HepG2 (cell line): ENCODE results near the gene PRM3. TPM values are rescaled to one million over a fixed set of nuclear protein-coding genes. Genes with fewer than 3 reads are reported as not detected.
A peak's percentile ranks its signal among the peaks of the same experiment; 100 is the strongest.

Experiments
- ATF1 ChIP-seq: IDR thresholded peaks from 2 replicates; pipeline ENCODE4 v1.6.1; 2016; ENCODE audit warnings: mild to moderate bottlenecking, control low read depth
- CEBPZ ChIP-seq: IDR thresholded peaks from 2 replicates; pipeline ENCODE4 v1.6.1; 2012; ENCODE audit warnings: low read length, improper control_type of control experiment
- CHD4 ChIP-seq: fragments of 200-600 bp; sonication (generic); IDR thresholded peaks from 2 replicates; pipeline ENCODE4 v1.7.0; 2017; ENCODE audit warnings: mild to moderate bottlenecking, low read length, borderline replicate concordance
- KAT7 ChIP-seq: IDR thresholded peaks from 2 replicates; pipeline ENCODE4 v1.6.1; 2018; ENCODE audit warnings: borderline replicate concordance, missing compliant biosample characterization
- KAT8 ChIP-seq: IDR thresholded peaks from 2 replicates; pipeline ENCODE4 v1.6.1; 2016; ENCODE audit warnings: missing genetic modification reagents, missing compliant biosample characterization
- MBD4 ChIP-seq: IDR thresholded peaks from 2 replicates; pipeline ENCODE4 v1.6.1; 2012; ENCODE audit warnings: low read length, inconsistent platforms, borderline replicate concordance
- NONO ChIP-seq, 2 experiments: fragments of 450-650 bp in 1 of 2; sonication (generic) in 1 of 2; formaldehyde crosslinking in 1 of 2; IDR thresholded peaks in 1 of 2; conservative IDR thresholded peaks in 1 of 2; 2 replicates each; pipeline versions ENCODE4 v1.6.1 to v1.8.0; 2017 to 2022; ENCODE audit warnings: mild to moderate bottlenecking in 1 of 2, missing genetic modification reagents in 1 of 2, moderate library complexity in 1 of 2
- NR2F2 ChIP-seq: IDR thresholded peaks from 2 replicates; pipeline ENCODE4 v1.6.1; 2012; ENCODE audit warnings: low read depth, inconsistent platforms, borderline replicate concordance
- SRSF1 ChIP-seq: fragments of 200-400 bp; formaldehyde crosslinking; optimal IDR thresholded peaks from 2 replicates; pipeline ENCODE3; 2017; ENCODE audit warnings: mild to moderate bottlenecking, low read depth, low read length, moderate library complexity
- ZBED4 ChIP-seq: sonication (generic); formaldehyde crosslinking; IDR thresholded peaks from 2 replicates; pipeline ENCODE4 v1.4.0; 2020; ENCODE audit warnings: missing genetic modification reagents, borderline replicate concordance
- ZFY ChIP-seq: sonication (generic); formaldehyde crosslinking; IDR thresholded peaks from 2 replicates; pipeline ENCODE4 v1.4.0; 2020; ENCODE audit warnings: missing genetic modification reagents
- ZNF276 ChIP-seq: sonication (generic); formaldehyde crosslinking; IDR thresholded peaks from 2 replicates; pipeline ENCODE4 v1.4.0; 2020; ENCODE audit warnings: mild to moderate bottlenecking, low read depth, missing genetic modification reagents
- ZNF282 ChIP-seq: fragments of 450-650 bp; IDR thresholded peaks from 2 replicates; pipeline ENCODE4 v1.6.1; 2018; ENCODE audit not compliant: partially characterized antibody
- ZNF496 ChIP-seq: sonication (generic); formaldehyde crosslinking; IDR thresholded peaks from 2 replicates; pipeline ENCODE4 v1.8.1; 2023; ENCODE audit warnings: mild to moderate bottlenecking, moderate library complexity, missing genetic modification reagents; ENCODE audit not compliant: insufficient replicate concordance
- ZNF513 ChIP-seq: sonication (generic); formaldehyde crosslinking; conservative IDR thresholded peaks from 2 replicates; pipeline ENCODE4 v1.5.0; 2020; ENCODE audit warnings: missing genetic modification reagents
- ZNF652 ChIP-seq: IDR thresholded peaks from 2 replicates; pipeline ENCODE4 v1.6.1; 2016; ENCODE audit warnings: low read depth, borderline replicate concordance
- polyA plus RNA-seq, 8 experiments: library from polyadenylated mRNA; depleted of rRNA in 3 of 8; stranded (reverse) in 7 of 8; unstranded in 1 of 8; fragments of >200 nt; fragmentation: Illumina TruSeq in 4 of 8; extraction: Trizol in 4 of 8; gene quantifications; 2 replicates each; pipeline versions ENCODE4 v1.2.1 to v1.2.3, GENCODE V29; 2011 to 2016; ENCODE audit warnings: low read depth in 4 of 8, missing spikeins in 1 of 8, mixed read lengths in 1 of 8; ENCODE audit not compliant: insufficient read depth in 1 of 8
- total RNA-seq, 5 experiments: library from RNA; depleted of rRNA; stranded (reverse); fragments of >200 nt; fragmentation: Illumina TruSeq; extraction: Trizol; gene quantifications; 2 replicates each; pipeline ENCODE4 v1.2.3, GENCODE V29; 2016; ENCODE audit warnings: low read depth in 1 of 5

The PRM3 gene
- total and polyA plus RNA-seq, 2 of the 13 experiments (the other 11 are each of a cell fraction or from before 2014, with no cell fraction given) = not detected

GRCh38 chr16:11251525-11252481, 21.6 kb downstream of the PRM3 start (continued):
- TF ChIP-seq SRSF1 (peak; percentile 44), KAT8 (no peak), NONO (IDR thresholded peaks at IDR 0.05) (no peak), NONO (CRISPR knock-in tag; conservative IDR thresholded peaks at IDR 0.05) (0 out of 2 replicates have a peak, but pooled peaks have one; percentile 10), ZNF496 (CRISPR knock-in tag) (no peak), MBD4 (0 out of 2 replicates have a peak, but pooled peaks have one; percentile 14), ATF1 (CRISPR knock-in tag) (no peak), ZBED4 (CRISPR knock-in tag) (0 out of 2 replicates have a peak, but pooled peaks have one; percentile 27), CHD4 (no peak), NR2F2 (peak; percentile 14; the same call in 1 of the 2 replicates), CEBPZ (no peak), ZFY (CRISPR knock-in tag) (no peak), ZNF513 (CRISPR knock-in tag) (no peak), ZNF652 (CRISPR knock-in tag) (no peak), ZNF276 (CRISPR knock-in tag) (no peak), ZNF282 (no peak), KAT7 (CRISPR knock-in tag) (no peak)
